SK-N-SH treated with all-trans-retinoic acid at 6 μM for 48 hours (cell line): Measurements from ENCODE around the gene BANP.

Experiments used
- ATAC-seq: fragments of 200-7000 bp; cut with Tn5 transposase; 3 replicates; pipeline ENCODE4 v1.9.1; 2020; ENCODE audit warnings: mild to moderate bottlenecking, moderate library complexity
- ARNTL ChIP-seq: fragments of 450-650 bp; formaldehyde crosslinking; IDR thresholded peaks from 2 replicates; pipeline ENCODE4 v1.5.0; 2020; ENCODE audit warnings: low read depth, mild to moderate bottlenecking, moderate library complexity, borderline replicate concordance
- BACH2 ChIP-seq: fragments of 250-450 bp; sonication (Bioruptor Pico); IDR thresholded peaks from 2 replicates; pipeline ENCODE4 v1.9.0; 2021; ENCODE audit warnings: mild to moderate bottlenecking, borderline replicate concordance
- CSDC2 ChIP-seq: fragments of 250-450 bp; sonication (Bioruptor Pico); IDR thresholded peaks from 2 replicates; pipeline ENCODE4 v1.5.0; 2020; ENCODE audit warnings: mild to moderate bottlenecking, moderate library complexity
- GLIS3 ChIP-seq: fragments of 250-450 bp; sonication (Bioruptor Pico); IDR thresholded peaks from 2 replicates; pipeline ENCODE4 v1.5.0; 2020; ENCODE audit warnings: mild to moderate bottlenecking, moderate library complexity
- ISL1 ChIP-seq: fragments of 250-450 bp; sonication (Bioruptor Pico); IDR thresholded peaks from 2 replicates; pipeline ENCODE4 v2.1.2; 2022; ENCODE audit warnings: mild to moderate bottlenecking, moderate library complexity
- OSR1 ChIP-seq: fragments of 250-450 bp; sonication (Bioruptor Pico); IDR thresholded peaks from 2 replicates; pipeline ENCODE4 v1.8.0; 2022; ENCODE audit warnings: moderate library complexity, mild to moderate bottlenecking, inconsistent platforms
- PPARA ChIP-seq: fragments of 250-450 bp; sonication (Bioruptor Pico); IDR thresholded peaks from 2 replicates; pipeline ENCODE4 v1.5.0; 2020; ENCODE audit warnings: mild to moderate bottlenecking, borderline replicate concordance
- RARB ChIP-seq: fragments of 250-450 bp; sonication (Bioruptor Pico); IDR thresholded peaks from 2 replicates; pipeline ENCODE4 v1.8.0; 2021; ENCODE audit warnings: mild to moderate bottlenecking, moderate library complexity
- SNAI2 ChIP-seq: fragments of 250-450 bp; sonication (Bioruptor Pico); IDR thresholded peaks from 2 replicates; pipeline ENCODE4 v1.5.0; 2020; ENCODE audit warnings: mild to moderate bottlenecking, moderate library complexity
- TCF4 ChIP-seq: fragments of 250-450 bp; sonication (Bioruptor Pico); IDR thresholded peaks from 2 replicates; pipeline ENCODE4 v1.8.0; 2021; ENCODE audit warnings: mild to moderate bottlenecking, moderate library complexity, borderline replicate concordance
- TOX ChIP-seq: fragments of 250-450 bp; sonication (Bioruptor Pico); IDR thresholded peaks from 2 replicates; pipeline ENCODE4 v1.8.0; 2021; ENCODE audit warnings: mild to moderate bottlenecking, moderate library complexity, borderline replicate concordance
- ZC3H10 ChIP-seq: fragments of 250-450 bp; sonication (Bioruptor Pico); IDR thresholded peaks from 2 replicates; pipeline ENCODE4 v1.5.1; 2021; ENCODE audit warnings: mild to moderate bottlenecking, moderate library complexity
- ZFP30 ChIP-seq: fragments of 450-650 bp; formaldehyde crosslinking; IDR thresholded peaks from 2 replicates; pipeline ENCODE4 v1.5.0; 2022; ENCODE audit warnings: mild to moderate bottlenecking, moderate library complexity
- ZNF565 ChIP-seq: fragments of 450-650 bp; formaldehyde crosslinking; conservative IDR thresholded peaks from 2 replicates; pipeline ENCODE4 v1.5.0; 2020; ENCODE audit warnings: low read depth, mild to moderate bottlenecking, moderate library complexity
- ZNF8 ChIP-seq: fragments of 450-650 bp; formaldehyde crosslinking; IDR thresholded peaks from 2 replicates; pipeline ENCODE4 v1.5.0; 2020; ENCODE audit warnings: mild to moderate bottlenecking, moderate library complexity
- TF ChIP-seq, protein P1 (sequence below): fragments of 250-450 bp; sonication (Bioruptor Pico); IDR thresholded peaks from 2 replicates; pipeline ENCODE4 v1.5.0; 2020; ENCODE audit warnings: mild to moderate bottlenecking, moderate library complexity
- TF ChIP-seq, protein P2 (sequence below): fragments of 250-450 bp; sonication (Bioruptor Pico); IDR thresholded peaks from 2 replicates; pipeline ENCODE4 v1.5.1; 2021; ENCODE audit warnings: mild to moderate bottlenecking, moderate library complexity
- TF ChIP-seq, protein P3 (sequence below): fragments of 250-450 bp; sonication (Bioruptor Pico); IDR thresholded peaks from 2 replicates; pipeline ENCODE4 v1.8.0; 2020; ENCODE audit warnings: mild to moderate bottlenecking, moderate library complexity, borderline replicate concordance
- TF ChIP-seq, protein P4 (sequence below): fragments of 250-450 bp; sonication (Bioruptor Pico); IDR thresholded peaks from 2 replicates; pipeline ENCODE4 v1.8.0; 2021; ENCODE audit warnings: low read depth, mild to moderate bottlenecking, moderate library complexity, borderline replicate concordance

Gene BANP

DNA sequence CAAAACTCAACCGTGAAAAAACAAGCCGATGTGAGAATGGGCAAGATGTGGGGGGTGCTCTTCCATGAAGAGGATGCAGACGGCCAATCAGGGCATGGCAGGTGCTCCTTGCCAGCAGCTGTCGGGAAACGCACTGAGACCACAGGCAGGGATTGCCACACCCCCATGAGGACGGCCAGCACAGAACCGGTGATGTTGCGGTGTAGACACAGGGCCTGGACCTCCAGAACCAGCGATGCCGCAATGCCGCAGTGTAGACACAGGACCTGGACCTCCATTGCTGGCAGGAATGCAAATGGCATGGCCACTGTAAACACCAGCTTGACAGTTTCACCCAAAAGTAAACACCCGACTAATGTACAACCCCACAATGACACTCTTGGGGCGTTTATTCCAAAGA is 164.9 kb downstream of the BANP start:
- TF ChIP-seq, protein P1, sequence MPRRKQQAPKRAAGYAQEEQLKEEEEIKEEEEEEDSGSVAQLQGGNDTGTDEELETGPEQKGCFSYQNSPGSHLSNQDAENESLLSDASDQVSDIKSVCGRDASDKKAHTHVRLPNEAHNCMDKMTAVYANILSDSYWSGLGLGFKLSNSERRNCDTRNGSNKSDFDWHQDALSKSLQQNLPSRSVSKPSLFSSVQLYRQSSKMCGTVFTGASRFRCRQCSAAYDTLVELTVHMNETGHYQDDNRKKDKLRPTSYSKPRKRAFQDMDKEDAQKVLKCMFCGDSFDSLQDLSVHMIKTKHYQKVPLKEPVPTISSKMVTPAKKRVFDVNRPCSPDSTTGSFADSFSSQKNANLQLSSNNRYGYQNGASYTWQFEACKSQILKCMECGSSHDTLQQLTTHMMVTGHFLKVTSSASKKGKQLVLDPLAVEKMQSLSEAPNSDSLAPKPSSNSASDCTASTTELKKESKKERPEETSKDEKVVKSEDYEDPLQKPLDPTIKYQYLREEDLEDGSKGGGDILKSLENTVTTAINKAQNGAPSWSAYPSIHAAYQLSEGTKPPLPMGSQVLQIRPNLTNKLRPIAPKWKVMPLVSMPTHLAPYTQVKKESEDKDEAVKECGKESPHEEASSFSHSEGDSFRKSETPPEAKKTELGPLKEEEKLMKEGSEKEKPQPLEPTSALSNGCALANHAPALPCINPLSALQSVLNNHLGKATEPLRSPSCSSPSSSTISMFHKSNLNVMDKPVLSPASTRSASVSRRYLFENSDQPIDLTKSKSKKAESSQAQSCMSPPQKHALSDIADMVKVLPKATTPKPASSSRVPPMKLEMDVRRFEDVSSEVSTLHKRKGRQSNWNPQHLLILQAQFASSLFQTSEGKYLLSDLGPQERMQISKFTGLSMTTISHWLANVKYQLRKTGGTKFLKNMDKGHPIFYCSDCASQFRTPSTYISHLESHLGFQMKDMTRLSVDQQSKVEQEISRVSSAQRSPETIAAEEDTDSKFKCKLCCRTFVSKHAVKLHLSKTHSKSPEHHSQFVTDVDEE (CRISPR knock-in tag): no peak
- TF ChIP-seq, protein P2, sequence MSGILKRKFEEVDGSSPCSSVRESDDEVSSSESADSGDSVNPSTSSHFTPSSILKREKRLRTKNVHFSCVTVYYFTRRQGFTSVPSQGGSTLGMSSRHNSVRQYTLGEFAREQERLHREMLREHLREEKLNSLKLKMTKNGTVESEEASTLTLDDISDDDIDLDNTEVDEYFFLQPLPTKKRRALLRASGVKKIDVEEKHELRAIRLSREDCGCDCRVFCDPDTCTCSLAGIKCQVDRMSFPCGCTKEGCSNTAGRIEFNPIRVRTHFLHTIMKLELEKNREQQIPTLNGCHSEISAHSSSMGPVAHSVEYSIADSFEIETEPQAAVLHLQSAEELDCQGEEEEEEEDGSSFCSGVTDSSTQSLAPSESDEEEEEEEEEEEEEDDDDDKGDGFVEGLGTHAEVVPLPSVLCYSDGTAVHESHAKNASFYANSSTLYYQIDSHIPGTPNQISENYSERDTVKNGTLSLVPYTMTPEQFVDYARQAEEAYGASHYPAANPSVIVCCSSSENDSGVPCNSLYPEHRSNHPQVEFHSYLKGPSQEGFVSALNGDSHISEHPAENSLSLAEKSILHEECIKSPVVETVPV (CRISPR knock-in tag): no peak
- no peak for TF ChIP-seq ARNTL (CRISPR knock-in tag)
- TF ChIP-seq TOX (CRISPR knock-in tag): no peak
- TF ChIP-seq ZFP30 (CRISPR knock-in tag): no peak
- no peak for TF ChIP-seq SNAI2 (CRISPR knock-in tag)
- TF ChIP-seq BACH2: no peak
- TF ChIP-seq ZNF8: no peak
- no peak for TF ChIP-seq OSR1 (CRISPR knock-in tag)
- TF ChIP-seq, protein P3, sequence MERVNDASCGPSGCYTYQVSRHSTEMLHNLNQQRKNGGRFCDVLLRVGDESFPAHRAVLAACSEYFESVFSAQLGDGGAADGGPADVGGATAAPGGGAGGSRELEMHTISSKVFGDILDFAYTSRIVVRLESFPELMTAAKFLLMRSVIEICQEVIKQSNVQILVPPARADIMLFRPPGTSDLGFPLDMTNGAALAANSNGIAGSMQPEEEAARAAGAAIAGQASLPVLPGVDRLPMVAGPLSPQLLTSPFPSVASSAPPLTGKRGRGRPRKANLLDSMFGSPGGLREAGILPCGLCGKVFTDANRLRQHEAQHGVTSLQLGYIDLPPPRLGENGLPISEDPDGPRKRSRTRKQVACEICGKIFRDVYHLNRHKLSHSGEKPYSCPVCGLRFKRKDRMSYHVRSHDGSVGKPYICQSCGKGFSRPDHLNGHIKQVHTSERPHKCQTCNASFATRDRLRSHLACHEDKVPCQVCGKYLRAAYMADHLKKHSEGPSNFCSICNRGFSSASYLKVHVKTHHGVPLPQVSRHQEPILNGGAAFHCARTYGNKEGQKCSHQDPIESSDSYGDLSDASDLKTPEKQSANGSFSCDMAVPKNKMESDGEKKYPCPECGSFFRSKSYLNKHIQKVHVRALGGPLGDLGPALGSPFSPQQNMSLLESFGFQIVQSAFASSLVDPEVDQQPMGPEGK: no peak
- TF ChIP-seq ZC3H10 (CRISPR knock-in tag): no peak
- ATAC-seq: no peak

DNA sequence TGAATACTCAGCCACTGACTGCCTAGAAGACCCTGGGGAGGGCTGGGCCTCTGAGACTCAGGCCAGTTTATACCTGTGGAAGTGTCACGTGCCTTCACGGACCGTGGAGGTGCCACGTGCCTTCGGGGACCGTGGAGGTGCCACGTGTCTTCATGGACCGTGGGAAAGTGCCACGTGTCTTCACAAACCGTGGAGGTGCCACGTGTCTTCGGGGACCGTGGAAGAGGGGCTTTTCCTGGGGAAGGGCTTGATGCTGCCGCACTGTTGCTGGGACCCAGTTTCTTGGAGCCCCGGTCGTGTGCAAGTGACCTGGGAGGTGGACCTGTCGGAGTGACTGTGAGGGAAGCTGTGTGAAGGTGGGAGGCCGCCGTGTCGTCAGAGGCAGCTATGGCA is 166.2 kb downstream of the BANP start:
- no peak for ATAC-seq

DNA sequence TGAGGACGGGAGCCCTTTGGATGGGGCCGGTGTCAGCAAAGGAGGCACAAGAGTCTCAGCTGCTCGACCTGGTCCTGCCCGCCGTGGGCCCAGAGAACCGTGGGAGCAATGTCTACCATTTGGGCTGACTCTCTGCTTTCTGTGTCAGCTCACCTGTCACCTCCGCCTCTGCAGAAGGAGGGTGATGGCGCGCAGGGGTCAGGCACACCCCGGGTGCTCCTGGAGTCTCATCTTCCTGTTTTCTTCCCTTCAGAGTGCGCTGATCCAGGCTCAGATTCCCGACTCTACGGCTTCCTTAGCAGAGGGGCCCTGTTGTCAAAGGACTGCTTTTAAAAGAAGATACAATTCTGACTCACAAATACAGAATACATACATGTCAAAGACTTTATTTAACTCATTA is 167.1 kb downstream of the BANP start:
- ATAC-seq: no peak
- no peak for TF ChIP-seq CSDC2
- no peak for TF ChIP-seq ISL1 (CRISPR knock-in tag)
- TF ChIP-seq, protein P1 (CRISPR knock-in tag): no peak
- TF ChIP-seq RARB: no peak
- TF ChIP-seq SNAI2 (CRISPR knock-in tag): no peak
- no peak for TF ChIP-seq PPARA (CRISPR knock-in tag)
- TF ChIP-seq, protein P2 (CRISPR knock-in tag): no peak
- no peak for TF ChIP-seq ZNF565 (CRISPR knock-in tag)
- TF ChIP-seq, all 23 proteins: peak for 0

More for the DNA sequence above, 166.2 kb downstream of the BANP start:
- TF ChIP-seq, protein P4, sequence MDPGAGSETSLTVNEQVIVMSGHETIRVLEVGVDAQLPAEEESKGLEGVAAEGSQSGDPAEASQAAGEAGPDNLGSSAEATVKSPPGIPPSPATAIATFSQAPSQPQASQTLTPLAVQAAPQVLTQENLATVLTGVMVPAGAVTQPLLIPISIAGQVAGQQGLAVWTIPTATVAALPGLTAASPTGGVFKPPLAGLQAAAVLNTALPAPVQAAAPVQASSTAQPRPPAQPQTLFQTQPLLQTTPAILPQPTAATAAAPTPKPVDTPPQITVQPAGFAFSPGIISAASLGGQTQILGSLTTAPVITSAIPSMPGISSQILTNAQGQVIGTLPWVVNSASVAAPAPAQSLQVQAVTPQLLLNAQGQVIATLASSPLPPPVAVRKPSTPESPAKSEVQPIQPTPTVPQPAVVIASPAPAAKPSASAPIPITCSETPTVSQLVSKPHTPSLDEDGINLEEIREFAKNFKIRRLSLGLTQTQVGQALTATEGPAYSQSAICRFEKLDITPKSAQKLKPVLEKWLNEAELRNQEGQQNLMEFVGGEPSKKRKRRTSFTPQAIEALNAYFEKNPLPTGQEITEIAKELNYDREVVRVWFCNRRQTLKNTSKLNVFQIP (CRISPR knock-in tag): no peak
- TF ChIP-seq CSDC2 (no peak), ZNF8 (no peak), OSR1 (CRISPR knock-in tag) (no peak), TOX (CRISPR knock-in tag) (no peak), ZFP30 (CRISPR knock-in tag) (no peak), TCF4 (CRISPR knock-in tag) (no peak), ARNTL (CRISPR knock-in tag) (no peak), BACH2 (no peak), GLIS3 (CRISPR knock-in tag) (no peak)
- TF ChIP-seq, protein P3: no peak

DNA sequence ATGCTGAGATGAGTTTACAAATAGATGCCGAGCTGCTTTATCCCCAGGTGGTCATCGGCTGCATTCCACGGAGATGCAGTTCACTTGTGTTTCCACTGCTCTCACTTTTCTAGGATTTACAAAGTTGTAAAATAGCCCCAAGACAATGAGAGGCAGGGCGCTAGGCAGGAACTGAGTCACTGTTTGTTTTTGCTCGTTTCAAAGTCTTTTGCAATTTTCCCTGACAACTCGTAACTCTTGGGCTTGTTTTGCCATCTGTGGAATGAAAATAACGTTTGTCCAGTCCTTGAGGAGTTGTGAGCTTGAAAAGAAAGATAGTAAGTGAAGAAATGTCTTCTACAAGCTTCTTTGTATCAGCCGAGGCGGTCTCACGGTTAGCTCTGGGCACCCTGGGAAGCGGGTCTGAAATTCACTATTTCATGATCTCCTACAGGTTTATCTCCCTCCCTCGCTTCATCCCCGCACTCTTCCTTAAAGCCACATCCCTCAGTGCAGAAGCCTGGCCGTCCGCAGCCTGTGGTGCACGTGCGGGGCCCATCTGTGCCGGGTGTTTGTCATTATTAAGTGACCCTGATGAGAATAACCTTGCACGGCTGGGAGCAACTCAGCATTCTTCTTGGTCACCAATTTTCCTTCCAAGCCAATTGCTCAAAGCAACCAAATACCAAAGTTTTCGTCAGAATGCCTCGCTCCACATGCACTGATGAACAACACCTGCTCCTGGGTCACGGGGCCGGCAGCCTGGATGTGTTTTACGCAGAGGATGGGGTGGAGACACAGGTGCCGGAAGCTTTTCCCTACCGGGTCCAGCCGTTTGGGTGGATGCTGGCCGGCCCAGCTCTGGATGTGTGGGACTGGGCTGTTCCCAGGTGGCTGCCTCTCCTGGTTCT is 167.9 kb downstream of the BANP start:
- ATAC-seq: peak; percentile 30
